Epithelial cell of alveolus of lung (primary cell): ENCODE results near the gene POLA1. TPM values are rescaled to one million over a fixed set of nuclear protein-coding genes. Genes with fewer than 3 reads are reported as not detected.

Source experiments
- total RNA-seq: library from RNA; depleted of rRNA; stranded (reverse); fragments of >200 nt; gene quantifications from 2 replicates; pipeline ENCODE4 v1.2.1, GENCODE V29; 2015

POLA1 gene, protein sequence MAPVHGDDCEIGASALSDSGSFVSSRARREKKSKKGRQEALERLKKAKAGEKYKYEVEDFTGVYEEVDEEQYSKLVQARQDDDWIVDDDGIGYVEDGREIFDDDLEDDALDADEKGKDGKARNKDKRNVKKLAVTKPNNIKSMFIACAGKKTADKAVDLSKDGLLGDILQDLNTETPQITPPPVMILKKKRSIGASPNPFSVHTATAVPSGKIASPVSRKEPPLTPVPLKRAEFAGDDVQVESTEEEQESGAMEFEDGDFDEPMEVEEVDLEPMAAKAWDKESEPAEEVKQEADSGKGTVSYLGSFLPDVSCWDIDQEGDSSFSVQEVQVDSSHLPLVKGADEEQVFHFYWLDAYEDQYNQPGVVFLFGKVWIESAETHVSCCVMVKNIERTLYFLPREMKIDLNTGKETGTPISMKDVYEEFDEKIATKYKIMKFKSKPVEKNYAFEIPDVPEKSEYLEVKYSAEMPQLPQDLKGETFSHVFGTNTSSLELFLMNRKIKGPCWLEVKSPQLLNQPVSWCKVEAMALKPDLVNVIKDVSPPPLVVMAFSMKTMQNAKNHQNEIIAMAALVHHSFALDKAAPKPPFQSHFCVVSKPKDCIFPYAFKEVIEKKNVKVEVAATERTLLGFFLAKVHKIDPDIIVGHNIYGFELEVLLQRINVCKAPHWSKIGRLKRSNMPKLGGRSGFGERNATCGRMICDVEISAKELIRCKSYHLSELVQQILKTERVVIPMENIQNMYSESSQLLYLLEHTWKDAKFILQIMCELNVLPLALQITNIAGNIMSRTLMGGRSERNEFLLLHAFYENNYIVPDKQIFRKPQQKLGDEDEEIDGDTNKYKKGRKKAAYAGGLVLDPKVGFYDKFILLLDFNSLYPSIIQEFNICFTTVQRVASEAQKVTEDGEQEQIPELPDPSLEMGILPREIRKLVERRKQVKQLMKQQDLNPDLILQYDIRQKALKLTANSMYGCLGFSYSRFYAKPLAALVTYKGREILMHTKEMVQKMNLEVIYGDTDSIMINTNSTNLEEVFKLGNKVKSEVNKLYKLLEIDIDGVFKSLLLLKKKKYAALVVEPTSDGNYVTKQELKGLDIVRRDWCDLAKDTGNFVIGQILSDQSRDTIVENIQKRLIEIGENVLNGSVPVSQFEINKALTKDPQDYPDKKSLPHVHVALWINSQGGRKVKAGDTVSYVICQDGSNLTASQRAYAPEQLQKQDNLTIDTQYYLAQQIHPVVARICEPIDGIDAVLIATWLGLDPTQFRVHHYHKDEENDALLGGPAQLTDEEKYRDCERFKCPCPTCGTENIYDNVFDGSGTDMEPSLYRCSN (N-terminal part only)
- total RNA-seq = 4.6 and 8.9 TPM in 2 replicates

GRCh38 chrX:24693453-24694202 lies at the start of gene POLA1:
Gene POLA1, plus strand, starts transcription at chrX:24693918. Its CDS starts 44 bp downstream, at chrX:24693962.

DNA sequence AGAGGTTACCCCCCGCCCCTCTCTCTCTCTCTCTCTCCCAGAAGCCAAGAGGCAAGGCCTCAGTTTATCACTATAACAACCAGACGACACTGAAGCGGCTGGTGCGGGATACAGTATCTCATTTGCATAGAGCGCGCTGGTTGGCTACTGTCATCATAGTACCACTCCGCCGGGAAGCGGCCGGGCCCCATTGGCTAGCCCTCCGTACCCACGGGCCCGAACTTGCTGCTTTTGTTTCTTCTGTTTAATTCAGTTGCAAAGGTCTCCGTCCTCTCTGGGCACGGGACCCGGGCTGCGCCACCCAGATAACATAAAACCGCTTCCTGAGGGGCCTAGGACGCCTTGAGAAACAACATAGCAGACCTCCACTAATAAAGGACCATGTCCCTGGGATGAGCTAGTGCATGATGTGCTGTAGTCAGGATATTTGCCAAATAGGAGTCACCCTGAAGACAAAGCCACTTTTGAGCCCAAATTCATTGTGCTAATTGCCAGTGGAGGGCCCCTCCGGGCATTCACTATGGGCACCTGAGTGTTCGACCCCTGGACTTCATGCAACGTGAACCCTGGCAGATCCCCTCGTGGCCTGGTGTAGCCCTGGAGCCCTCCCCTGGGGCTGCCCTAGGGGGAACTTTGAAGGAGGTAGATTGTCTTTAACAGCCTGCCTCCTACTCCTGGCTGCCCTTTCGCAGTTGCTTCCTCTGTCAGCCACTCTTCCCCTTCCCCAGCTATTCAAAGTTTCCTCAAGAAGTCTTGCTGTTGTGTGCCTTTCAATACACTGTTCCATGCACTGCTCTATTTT lies 46.3 kb upstream of the POLA1 start, which contains the start of gene PCYT1B:
TSS of gene PCYT1B (minus strand) at position 91 of the 802 bp plus-strand sequence. CDS start 242 bp downstream, outside the sequence.

DNA sequence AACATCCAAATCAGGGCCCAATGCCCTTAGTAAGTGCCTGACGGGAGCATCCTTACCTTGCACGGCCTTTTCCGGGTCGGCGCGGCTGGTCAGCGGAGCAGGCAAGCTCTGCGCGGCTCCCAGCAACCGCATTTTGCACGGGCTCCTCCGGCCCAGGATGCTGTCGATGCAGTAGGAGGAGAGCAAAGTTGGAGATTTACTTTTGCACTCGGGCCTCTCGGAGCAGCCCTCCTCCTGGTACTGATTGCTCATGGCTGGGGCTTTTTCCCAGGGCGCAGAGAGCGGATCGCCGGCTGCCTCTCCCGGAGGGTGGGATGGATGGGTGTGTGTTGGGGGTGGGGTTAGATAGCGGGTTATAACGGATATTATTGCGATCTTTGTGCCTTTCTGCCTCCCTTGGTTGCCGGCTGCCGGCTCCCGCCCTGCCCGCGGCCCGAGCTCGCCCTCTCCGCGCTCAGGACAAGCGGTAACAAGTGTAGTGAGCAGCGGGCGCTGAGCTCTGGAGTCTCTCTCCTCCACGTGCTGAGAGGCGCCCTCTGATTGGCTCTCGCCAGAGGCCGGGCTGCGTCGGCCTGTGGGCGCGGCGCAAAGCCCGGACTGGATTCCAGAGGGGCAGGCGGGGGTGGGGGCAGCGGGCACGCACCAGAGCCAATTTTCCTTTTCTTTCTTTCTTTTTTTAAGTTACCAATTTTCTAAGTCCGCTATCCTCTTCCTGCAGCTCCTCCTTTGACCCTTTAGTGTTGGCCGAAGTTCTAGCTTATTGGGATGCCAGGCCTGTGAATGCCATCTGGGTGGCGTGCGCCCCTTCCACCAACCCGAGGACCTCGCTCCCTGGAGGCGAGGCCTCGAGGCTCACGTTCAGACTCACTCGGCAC lies 322.0 kb downstream of the POLA1 start, which contains the start of gene ARX:
TSS of gene ARX (minus strand) at position 480 of the 875 bp plus-strand sequence. CDS start at position 252, 228 bp downstream.

Other genes starting within 250 kb of the POLA1 start
- gene PDK3, start 228.6 kb upstream of the POLA1 start, total RNA-seq = 7.2 and 11.3 TPM in 2 replicates
- gene PCYT1B, start 46.6 kb upstream of the POLA1 start, total RNA-seq = 1.1 and 2.7 TPM in 2 replicates